Globus pallidus (tissue), 1 donor: ENCODE measurements around the gene TMED8.
A peak's percentile ranks its signal among the peaks of the same experiment; 100 is the strongest.
"Not testable (repeated sequence)": the region's sequence is repeated elsewhere in the genome, so short reads cannot be mapped to it uniquely, and the experiment has no call there.

Source experiments
- DNase-seq: peaks from one replicate; pipeline ENCODE4 v3.0.0-alpha.2; 2015; ENCODE audit warnings: low spot score

The TMED8 gene, protein sequence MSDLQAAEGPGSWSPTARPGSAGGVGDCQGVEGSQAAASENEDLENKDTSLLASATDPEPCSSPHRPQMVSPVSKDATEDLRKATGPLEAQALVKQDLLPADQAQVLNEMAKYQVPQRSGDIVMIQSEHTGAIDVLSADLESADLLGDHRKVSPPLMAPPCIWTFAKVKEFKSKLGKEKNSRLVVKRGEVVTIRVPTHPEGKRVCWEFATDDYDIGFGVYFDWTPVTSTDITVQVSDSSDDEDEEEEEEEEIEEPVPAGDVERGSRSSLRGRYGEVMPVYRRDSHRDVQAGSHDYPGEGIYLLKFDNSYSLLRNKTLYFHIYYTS

DNA sequence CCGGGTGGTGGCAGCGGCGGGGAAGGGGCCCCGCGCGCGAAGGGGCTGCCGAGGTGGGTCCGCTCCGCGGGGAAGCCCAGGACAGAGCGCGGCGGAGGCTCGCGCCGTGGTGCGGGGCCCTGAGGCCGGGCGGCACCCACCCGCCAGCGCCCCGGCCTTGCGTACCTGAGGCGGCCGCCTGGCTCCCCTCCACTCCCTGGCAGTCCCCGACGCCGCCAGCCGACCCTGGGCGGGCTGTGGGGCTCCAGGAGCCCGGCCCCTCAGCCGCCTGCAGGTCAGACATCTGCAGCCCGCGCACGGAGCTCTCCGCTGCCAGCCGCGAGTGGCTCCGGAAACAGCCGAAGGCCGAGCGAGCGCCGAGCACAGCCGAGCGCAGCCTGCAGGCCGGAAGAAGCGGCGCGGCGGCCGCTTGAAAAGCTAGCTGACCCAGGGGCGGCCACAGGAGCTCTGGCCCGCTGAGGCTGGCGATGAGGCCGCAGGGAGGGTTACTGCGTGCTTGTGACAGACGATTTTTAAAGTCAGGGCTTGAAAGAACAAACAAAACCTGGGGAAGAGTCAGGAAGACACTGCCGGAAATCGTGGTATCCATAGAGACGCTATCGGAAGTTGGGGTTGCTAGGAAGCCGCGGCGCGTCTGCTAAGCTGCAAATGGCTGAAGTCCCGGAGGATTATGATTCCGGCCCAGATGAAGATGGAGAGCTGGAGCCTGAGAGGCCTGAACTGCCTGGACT lies at the start of gene TMED8, which contains the start of gene SAMD15:
TMED8 (minus strand) TSS at position 324 of the 731 bp plus-strand sequence; CDS start at position 283, 41 bp downstream.
SAMD15 (plus strand) TSS at position 609 of the 731 bp plus-strand sequence; CDS start at position 649, 40 bp downstream.
- DNase-seq, result peak; percentile 84

DNA sequence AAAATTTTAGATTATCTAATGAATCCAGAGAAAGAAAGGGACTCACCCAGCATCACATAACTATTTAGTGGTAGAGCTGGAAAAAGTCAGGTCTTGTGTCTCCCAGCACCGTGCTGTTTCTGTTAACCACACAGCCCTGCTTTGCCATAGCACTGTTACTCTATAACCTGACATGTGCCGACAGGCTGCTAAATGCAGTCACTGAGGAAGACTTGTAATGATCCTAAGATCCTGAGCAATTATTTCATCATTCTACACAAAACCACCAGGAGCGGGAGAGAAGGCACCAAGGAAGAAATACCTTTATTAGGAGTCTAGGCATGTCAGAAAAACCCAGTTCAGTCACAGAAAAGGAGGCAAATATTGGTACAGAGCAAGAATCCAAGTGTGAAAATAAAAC lies 49.5 kb upstream of the TMED8 start:
- DNase-seq, result no peak

DNA sequence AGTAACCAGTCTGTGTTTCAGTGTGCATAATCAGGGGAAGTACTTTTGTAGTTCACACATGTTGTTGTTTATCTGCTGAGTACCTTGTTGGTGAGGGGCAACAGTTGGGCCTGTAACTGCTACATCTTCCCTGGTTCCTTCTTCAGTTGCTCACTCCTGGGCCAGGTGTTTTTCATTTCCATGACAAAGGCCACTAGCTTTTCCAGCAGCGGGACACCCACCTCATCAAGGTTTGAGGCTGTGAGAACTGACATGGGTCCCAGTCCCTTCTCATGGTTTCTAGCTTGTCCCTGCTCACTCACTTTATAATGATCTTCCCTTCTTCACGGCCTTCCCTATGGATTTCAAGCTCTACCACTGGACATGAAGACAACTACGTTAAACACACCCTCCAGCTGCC lies 48.0 kb upstream of the TMED8 start:
- no peak for DNase-seq

DNA sequence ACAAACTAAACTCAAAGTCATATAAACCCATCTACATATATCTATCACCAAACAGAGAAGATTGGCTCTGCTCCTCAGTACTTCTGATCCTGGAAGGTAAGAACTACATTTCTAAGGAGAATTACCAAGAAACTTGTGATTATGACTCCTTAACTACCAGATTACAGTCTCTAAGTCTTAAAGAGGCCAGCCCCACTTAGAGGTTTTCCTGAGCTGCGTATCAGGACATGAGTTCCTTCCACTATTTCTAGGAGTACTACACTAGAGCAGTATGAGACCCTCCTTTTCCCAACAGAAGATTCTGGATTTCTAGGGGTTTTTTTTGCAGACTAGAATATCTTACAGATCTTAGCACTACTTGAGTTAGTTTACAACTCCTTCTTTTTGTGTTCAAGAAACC lies 46.5 kb upstream of the TMED8 start, which contains the start of gene NOXRED1:
NOXRED1 (minus strand) TSS at position 101 of the 400 bp plus-strand sequence. CDS start 634 bp downstream, outside the sequence.
- no peak for DNase-seq

DNA sequence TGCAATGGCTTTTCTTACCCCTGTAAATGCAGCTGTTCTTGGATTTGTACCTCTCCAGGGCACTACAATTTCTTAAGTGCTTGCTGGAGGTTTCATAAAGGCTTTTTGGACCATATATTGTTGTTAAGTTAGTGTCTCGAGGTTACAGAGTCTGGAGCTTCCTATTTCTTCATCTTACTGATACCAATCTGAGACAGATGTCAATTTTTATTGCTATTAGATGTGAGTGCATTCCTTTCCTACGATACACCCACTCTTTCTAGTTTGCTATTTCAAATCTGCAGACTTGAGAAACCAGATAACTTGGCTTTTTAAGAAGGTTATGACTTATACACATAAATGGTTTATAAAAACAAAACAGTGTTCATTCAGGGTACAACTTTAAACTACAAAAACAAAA lies 44.3 kb upstream of the TMED8 start:
- no peak for DNase-seq

DNA sequence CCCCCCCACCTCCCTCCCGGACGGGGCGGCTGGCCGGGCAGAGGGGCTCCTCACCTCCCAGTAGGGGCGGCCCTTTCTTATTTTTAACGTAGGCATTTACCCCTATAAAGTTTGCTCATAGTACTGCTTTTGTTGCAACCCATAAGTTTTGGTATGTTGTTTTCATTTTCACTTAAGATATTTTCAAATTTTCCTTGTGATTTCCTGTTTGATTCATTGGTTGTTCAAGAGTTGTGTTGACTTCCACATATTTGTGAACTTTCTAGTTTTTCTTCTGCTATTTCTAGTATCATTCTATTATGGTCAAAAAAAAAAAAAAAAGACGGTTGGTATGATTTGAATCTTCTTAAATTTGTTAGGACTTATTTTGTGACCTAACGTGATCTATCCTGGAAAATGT lies 39.9 kb upstream of the TMED8 start:
- DNase-seq, result no peak

DNA sequence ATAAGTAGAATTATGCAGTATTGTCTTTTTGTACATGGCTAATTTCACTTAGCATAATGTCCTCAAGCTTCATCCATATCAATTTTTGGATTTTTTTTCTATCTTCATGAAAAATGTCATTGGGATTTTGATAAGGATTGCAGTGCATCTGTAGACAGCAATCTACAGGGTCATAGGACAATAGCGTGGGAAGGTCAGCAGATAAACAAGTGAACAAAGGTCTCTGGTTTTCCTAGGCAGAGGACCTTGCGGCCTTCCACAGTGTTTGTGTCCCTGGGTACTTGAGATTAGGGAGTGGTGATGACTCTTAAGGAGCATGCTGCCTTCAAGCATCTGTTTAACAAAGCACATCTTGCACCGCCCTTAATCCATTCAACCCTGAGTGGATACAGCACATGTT lies 39.2 kb upstream of the TMED8 start:
- not testable (repeated sequence) for DNase-seq

DNA sequence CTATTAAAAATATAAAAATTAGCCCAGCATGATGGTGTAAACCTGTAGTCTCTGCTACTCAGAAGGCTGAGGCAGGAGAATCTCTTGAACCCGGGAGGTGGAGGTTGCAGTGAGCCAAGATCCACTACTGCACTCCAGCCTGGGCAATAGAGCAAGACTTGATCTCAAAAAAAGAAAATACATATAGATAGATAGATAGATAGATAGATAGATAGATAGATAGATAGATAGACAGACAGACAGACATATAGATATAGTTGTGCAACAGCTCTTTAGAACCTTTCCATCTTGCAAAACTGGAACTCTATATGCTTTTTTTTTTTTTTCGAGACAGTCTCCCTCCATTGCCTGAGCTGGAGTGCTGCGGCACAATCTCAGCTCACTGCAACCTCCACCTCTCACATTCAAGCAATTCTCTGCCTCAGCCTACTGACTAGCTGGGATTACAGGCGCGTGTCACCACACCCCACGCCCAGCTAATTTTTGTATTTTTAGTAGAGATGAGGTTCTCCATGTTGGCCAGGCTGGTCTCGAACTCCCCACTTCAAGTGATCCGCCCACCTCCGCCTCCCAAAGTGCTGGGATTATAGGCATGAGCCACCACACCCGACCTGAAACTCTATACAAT lies 38.6 kb upstream of the TMED8 start:
- not testable (repeated sequence) for DNase-seq

DNA sequence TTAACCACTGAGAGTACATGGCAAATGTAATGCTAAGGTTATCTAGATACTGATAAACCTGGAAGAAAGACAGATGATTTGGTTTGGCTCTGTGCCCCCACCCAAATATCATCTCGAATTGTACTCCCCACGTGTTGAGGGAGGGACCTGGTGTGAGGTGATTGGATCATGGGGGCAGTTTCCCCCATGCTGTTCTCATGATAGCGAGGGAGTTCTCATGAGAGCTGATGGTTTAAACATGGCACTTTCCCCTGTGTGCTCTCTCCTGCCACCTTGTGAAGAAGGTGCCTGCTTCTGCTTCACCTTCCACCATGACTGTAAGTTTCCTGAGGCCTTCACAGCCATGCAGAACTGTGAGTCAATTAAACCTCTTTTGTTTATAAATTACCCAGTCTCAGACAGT lies 32.2 kb upstream of the TMED8 start:
- no peak for DNase-seq

DNA sequence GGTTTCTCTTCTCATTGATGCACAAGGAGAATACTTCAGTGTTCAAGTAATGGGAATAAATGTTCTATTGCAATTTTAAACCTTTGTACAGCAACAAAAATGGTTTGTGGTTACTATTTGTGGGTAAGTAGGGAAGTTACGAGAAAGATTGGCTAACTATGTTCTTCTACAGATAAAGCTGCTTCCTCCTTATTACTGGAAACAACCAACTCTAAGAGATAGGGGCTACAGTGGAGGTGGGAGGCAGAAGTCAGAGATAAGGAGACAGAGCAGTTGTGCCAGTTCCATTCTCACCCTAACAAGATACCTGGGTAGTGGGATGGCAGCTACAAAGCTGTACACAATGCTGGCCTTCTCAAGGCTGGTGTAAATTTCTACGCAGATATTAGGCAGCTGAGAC lies 30.3 kb upstream of the TMED8 start:
- no peak for DNase-seq

DNA sequence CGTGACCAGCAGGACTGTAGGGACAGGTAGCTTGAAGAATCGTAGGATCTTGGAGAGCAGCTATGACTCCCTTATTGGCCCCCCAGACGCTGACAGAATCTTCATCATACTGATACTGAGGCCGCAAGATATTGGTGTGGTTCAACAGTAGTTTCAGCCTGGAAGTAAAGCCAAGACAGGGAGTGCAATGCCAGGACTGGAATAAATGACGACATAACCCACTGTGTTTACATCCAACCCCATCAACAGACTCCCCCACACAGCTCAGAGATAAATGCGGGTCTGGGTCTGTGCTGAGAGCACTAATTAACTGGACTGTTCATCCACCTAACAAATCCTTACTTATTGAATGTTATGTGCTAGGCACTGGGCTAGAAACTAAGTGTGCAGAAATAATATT lies 29.8 kb upstream of the TMED8 start:
- DNase-seq, result no peak

DNA sequence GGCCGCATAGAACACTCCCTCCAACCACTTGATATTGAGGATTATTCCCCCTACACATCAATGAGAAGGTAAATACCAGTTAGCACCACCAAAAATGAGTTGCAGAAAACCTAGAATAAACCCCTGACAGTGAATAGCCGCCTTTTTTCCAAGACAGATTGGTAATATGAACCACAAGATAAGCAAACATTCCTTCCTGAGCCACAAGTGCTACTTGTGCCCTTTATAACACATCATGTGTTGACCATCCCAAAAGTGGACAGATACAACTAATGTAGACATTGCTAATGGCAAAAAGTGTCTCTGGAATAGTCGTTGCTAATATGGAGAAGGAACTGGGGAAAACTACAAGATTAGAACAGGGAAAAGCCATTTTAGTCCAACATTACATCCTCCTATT lies 29.2 kb upstream of the TMED8 start:
- no peak for DNase-seq

DNA sequence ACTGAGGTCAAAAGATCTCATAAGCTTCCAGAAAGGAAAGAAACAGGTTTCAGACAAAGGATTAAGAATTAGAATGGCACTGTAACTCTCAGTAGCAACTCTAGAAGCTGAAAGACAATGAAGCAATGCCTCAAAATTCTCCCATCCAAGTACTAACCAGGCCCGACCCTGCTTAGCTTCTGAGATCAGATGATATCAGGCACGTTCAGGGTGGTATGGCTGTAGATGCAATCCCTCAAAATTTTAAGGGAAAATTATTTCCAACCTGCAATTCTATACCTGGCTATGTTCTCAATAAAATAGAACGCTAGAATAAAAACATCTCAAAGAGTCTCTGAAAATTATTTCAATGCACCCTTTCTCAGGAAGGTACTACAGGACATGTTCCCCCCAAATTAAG lies 26.9 kb upstream of the TMED8 start:
- no peak for DNase-seq

DNA sequence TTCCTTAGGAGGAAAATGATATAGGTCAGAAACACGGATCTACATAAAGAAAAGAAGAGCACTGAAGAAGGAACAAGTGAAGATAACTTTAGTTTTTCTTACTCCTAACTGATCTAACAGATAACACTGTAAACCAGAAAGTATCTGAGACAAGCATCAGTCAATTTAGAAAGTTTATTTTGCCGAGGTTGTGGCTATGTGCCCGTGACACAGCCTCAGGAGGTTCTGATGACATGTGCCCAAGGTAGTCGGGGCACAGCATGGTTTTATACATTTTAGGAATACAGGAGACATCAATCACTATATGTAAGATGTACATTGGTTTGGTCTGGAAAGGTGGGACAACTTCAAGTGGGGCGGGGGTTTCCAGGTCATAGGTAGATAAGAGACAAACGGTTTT lies 23.3 kb upstream of the TMED8 start:
- no peak for DNase-seq

DNA sequence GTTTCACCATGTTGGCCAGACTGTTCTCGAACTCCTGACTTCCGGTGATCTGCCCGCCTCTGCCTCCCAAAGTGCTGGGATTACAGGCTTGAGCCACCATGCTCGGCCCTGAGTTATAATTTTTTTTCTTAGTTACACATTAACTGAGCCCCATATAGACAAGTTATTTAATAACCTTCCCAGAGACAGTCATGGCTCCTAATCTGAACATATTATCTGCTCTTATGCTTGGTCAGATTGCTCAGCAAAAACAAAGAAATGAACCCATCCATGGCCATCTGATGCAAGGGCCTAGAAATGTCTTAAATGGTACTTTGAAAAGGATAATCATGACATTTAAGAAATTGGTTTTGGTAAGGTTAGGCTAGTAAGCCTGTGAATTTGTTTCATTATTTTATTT lies 13.3 kb upstream of the TMED8 start:
- no peak for DNase-seq

DNA sequence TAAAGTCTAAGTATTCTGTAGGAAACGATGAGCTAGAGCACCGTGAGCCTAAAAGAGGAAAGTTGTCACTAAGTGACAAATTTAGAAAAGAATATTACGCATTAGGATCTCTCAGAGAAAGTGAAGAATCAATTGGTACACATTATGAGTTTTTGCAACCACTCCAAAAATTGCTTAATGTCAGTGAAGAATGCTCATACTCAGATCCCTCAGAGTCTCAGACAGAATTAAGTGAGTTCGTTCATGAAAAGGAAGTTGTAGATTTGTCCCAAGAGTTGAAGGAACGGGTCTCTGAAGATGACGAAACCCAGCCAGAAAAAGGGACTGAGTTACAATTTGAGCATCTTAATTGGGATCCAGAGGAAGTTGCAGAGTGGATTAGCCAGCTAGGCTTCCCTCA lies 1.8 kb upstream of the TMED8 start:
- no peak for DNase-seq

DNA sequence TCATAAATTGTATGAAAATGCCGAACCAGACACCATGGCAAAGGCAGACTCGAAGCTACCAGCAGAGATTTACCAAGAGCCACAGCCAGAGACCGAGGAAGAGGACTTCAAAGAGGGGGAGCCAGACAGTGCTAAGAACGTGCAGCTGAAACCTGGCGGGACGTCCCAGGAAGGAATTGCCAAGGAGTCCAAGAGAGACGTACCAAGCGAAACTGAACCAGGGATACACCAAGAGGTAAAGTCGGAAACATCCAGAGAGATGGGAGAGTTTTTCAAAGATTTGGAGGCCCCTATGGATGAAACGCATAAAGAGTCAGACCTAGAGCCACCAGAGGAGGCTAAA lies 579 bp upstream of the TMED8 start:
- no peak for DNase-seq

DNA sequence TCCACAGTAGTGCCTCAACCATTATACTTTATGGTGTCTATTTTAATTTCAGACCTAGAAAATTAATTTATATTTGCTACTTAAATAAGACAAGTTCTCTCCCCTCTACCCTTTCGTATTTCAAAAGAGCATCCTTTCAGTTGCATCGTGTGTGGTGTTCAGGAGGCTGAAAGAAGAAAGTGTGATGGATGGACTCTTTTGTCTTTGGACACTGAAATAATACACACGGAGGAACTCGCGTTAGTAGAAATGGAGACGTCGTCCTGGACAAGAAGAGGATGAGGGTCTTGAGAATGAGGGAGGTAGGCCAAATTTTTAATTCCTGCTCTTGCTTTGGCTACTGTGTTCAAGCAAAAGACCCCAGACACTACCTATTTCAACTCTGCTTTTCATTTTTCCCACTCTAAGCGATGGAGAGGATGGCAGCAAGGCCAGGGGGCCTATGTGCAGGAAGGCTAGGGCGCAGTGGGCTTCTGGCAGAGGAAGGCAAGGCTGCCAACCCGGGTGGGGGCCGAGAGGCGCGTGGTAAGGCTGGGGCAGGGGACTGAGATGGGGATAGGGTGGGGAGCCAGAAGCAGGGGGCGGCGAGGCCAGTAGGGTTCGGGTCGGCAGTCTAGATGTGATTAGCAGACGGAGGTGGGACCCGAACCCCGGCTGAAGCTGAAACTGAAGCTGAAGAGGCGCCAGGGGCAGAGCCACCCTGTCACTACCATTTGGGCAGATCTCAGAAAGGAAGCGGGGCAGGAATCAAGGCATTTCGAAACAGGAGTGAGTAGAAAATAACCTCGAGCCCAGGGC lies 722 bp downstream of the TMED8 start:
- no peak for DNase-seq

DNA sequence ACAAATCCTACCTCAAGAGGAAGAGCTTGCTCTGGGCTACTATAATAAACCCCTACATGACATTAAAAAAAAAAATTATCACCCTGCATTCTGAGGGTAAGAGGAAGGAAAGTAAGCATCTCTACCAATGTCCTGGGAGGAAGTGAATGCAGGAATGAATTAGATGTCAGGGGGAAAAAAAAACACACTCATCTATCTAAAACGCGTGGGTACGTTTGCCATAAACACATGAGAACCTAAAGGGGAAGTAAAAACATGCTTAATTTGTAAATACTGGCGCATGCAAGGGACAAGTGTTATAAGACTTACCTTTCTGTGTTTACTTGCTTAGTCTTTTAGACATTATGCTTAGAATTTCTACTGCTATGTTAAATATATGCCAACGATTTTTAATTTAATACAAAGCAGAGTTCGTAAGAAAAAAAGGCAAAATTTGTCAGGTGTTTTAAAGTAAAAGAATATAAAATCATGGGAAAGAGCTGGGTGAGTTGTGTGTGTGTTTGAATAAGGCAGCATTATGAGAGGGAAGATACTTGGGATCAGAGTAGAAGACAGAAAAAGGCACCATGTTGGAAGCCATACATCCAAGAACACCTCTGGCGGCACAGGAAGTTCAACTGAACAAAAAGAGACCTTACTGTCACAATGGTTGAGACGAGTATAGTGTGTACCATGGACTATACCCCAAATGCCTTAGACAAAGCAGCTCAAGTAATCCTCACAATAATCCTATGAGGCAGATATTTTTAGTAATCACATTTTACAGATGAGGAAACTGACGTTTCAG lies 1.5 kb downstream of the TMED8 start:
- no peak for DNase-seq

DNA sequence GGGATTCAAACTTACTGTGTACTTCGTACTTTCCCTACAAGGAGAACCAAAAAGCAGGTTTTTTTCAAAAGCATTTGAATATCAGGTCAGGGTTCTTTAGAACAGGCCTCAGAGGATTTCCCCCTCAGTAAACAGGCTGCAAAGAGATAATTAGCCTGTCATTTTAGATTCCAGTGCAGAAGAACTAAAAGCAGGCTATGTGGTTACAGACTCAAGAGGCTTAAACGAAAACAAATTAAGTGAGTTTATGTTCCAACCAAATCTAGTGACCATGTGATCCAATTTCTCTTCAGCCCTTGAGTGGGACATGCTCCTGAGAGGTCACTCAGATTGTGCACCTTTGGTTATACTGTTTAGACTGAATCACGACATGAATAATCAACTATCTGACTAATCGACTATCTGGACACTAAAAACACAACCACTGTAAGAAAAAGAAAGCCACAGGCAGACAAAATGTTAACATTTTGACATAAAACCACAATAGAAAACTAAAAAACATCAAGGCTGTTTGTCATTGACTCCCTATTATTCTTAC lies 4.5 kb downstream of the TMED8 start:
- DNase-seq, result no peak

DNA sequence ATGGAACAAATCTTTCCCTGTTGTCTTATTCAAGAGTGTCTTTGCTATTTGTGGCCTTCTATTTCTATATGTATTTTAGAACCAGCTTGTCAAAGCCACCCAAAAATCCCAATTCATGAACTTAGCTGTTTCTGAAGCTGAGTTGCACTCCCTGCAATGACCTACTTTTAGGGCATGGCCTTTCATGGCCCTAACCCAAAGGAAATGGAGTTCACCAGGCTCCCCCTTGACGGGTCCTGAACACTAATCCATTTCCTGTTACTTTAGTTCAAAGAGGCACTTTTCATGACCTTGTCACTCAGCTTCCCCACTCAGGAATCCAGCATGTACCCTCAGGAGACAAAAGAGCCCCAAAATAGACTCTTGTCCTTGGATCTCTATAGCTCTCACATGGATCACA lies 7.6 kb downstream of the TMED8 start:
- DNase-seq, result no peak
